Measurements from ENCODE around the gene TBC1D22A.

The TBC1D22A gene

GRCh38 chr22:47147572-47147971, 385.1 kb downstream of the TBC1D22A start:
- in situ Hi-C loops (cut with HindIII; ENCODE audit: low pct_ligation_motif_present, low sequenced_read_pairs): no loop called here

GRCh38 chr22:47148510-47148909, 386.1 kb downstream of the TBC1D22A start:
- Histone ChIP-seq H3K4me3 (ENCODE audit: low read depth, low read length) (no peak overlapping the region), H3K36me3 (replicated peaks) (no peaks in the 10 kb centered on the region), H3K27me3 (replicated peaks) (no peaks in the 10 kb centered on the region), H3K27ac (no peak overlapping the region)
- in situ Hi-C loops (cut with HindIII; ENCODE audit: low pct_ligation_motif_present, low sequenced_read_pairs): no loop called here
- TF ChIP-seq CTCF (IDR thresholded peaks at IDR 0.05; ENCODE audit: low read depth, low read length, missing control alignments): no peak
- no peak for DNase-seq

More at GRCh38 chr22:47147572-47147971, 385.1 kb downstream of the TBC1D22A start:
- Histone ChIP-seq H3K27ac (no peak overlapping the region), H3K36me3 (replicated peaks) (no peaks in the 10 kb centered on the region), H3K27me3 (replicated peaks) (no peaks in the 10 kb centered on the region), H3K4me3 (ENCODE audit: low read depth, low read length) (no peak overlapping the region)
- no peak for DNase-seq
- TF ChIP-seq CTCF (IDR thresholded peaks at IDR 0.05; ENCODE audit: low read depth, low read length, missing control alignments): no peak

GRCh38 chr22:47148956-47149728, 386.7 kb downstream of the TBC1D22A start:
- DNase-seq: no peak
- no peak for TF ChIP-seq CTCF (IDR thresholded peaks at IDR 0.05; ENCODE audit: low read depth, low read length, missing control alignments)
- Histone ChIP-seq H3K36me3 (replicated peaks) (no peaks in the 10 kb centered on the region), H3K4me3 (ENCODE audit: low read depth, low read length) (no peak overlapping the region), H3K27ac (no peak overlapping the region), H3K27me3 (replicated peaks) (no peaks in the 10 kb centered on the region)
- in situ Hi-C loops (cut with HindIII; ENCODE audit: low pct_ligation_motif_present, low sequenced_read_pairs): no loop called here

GRCh38 chr22:47149976-47150375, 387.5 kb downstream of the TBC1D22A start:
- in situ Hi-C loops (cut with HindIII; ENCODE audit: low pct_ligation_motif_present, low sequenced_read_pairs): no loop called here

GRCh38 chr22:47150426-47150825, 388.0 kb downstream of the TBC1D22A start:
- no peaks in the 10 kb centered on the region for H3K27me3 ChIP-seq (replicated peaks)
- H3K4me3 ChIP-seq (ENCODE audit: low read depth, low read length): no peak overlapping the region
- H3K27ac ChIP-seq: no peak overlapping the region
- no peaks in the 10 kb centered on the region for H3K36me3 ChIP-seq (replicated peaks)
- TF ChIP-seq CTCF (IDR thresholded peaks at IDR 0.05; ENCODE audit: low read depth, low read length, missing control alignments): no peak
- no peak for DNase-seq
- in situ Hi-C loops (cut with HindIII; ENCODE audit: low pct_ligation_motif_present, low sequenced_read_pairs): no loop called here

More at GRCh38 chr22:47149976-47150375, 387.5 kb downstream of the TBC1D22A start:
- no peak for TF ChIP-seq CTCF (IDR thresholded peaks at IDR 0.05; ENCODE audit: low read depth, low read length, missing control alignments)
- Histone ChIP-seq H3K27ac (no peak overlapping the region), H3K4me3 (ENCODE audit: low read depth, low read length) (no peak overlapping the region), H3K27me3 (replicated peaks) (no peaks in the 10 kb centered on the region), H3K36me3 (replicated peaks) (no peaks in the 10 kb centered on the region)
- DNase-seq: no peak

- H3K27me3 ChIP-seq (replicated peaks): no peaks in the 10 kb centered on the region
- TF ChIP-seq CTCF (IDR thresholded peaks at IDR 0.05; ENCODE audit: low read depth, low read length, missing control alignments): no peak
- DNase-seq: no peak
- H3K4me3 ChIP-seq (ENCODE audit: low read depth, low read length): no peak overlapping the region
- no peak overlapping the region for H3K27ac ChIP-seq
- in situ Hi-C loops (cut with HindIII; ENCODE audit: low pct_ligation_motif_present, low sequenced_read_pairs): no loop called here
- no peaks in the 10 kb centered on the region for H3K36me3 ChIP-seq (replicated peaks)
Observed at GRCh38 chr22:47151064-47151463, 388.6 kb downstream of the TBC1D22A start.
